ENCODE measurements around the gene ALKBH5.

ALKBH5 gene

GRCh38 chr17:18258356-18259038, 74.9 kb downstream of the ALKBH5 start, which contains the start of gene FLII (continued):
- TF ChIP-seq YY1 (tag by site-specific recombination; IDR thresholded peaks at IDR 0.05) (peak; percentile 68), ZNF112 (tag by site-specific recombination; IDR thresholded peaks at IDR 0.05) (no peak), GLIS1 (tag by site-specific recombination; IDR thresholded peaks at IDR 0.05) (peak; percentile 28; the same call in 1 of the 2 replicates), KLF1 (tag by site-specific recombination; IDR thresholded peaks at IDR 0.05) (no peak), ZNF394 (tag by site-specific recombination; IDR thresholded peaks at IDR 0.05; ENCODE audit: borderline replicate concordance) (no peak), ZNF433 (tag by site-specific recombination; IDR thresholded peaks at IDR 0.05; ENCODE audit: low read depth) (no peak), ZXDB (tag by site-specific recombination; IDR thresholded peaks at IDR 0.05) (0 out of 2 replicates have a peak, but pooled peaks have one; percentile 37), ZNF426 (tag by site-specific recombination; IDR thresholded peaks at IDR 0.05) (no peak), ZNF837 (tag by site-specific recombination; IDR thresholded peaks at IDR 0.05) (no peak), BCL6B (tag by site-specific recombination; IDR thresholded peaks at IDR 0.05) (no peak), ZNF518A (tag by site-specific recombination; conservative IDR thresholded peaks at IDR 0.05; ENCODE audit: low read depth) (no peak), ZNF211 (tag by site-specific recombination; IDR thresholded peaks at IDR 0.05; ENCODE audit: low read depth) (no peak), PBX3 (CRISPR knock-in tag; IDR thresholded peaks at IDR 0.05) (no peak; the same call in 1 of the 2 replicates), PRDM2 (tag by site-specific recombination; IDR thresholded peaks at IDR 0.05; ENCODE audit: borderline replicate concordance) (no peak), KLF9 (tag by site-specific recombination; IDR thresholded peaks at IDR 0.05; ENCODE audit: low read depth) (0 out of 2 replicates have a peak, but pooled peaks have one; percentile 32), ZNF843 (tag by site-specific recombination; IDR thresholded peaks at IDR 0.05) (no peak), OSR2 (tag by site-specific recombination; IDR thresholded peaks at IDR 0.05) (no peak), ZNF155 (tag by site-specific recombination; IDR thresholded peaks at IDR 0.05) (no peak), ZNF416 (tag by site-specific recombination; IDR thresholded peaks at IDR 0.05) (no peak), ZNF362 (tag by site-specific recombination; IDR thresholded peaks at IDR 0.05) (no peak), ZBTB6 (tag by site-specific recombination; IDR thresholded peaks at IDR 0.05) (0 out of 2 replicates have a peak, but pooled peaks have one; percentile 8)

Measured in HEK293 (cell line).